HepG2 (cell line): ENCODE data around the gene ABCF1. TPM values are rescaled to one million over a fixed set of nuclear protein-coding genes. Genes with fewer than 3 reads are reported as not detected.

ENCODE experiments used
- ASH2L ChIP-seq: fragments of 300-600, 200-600 bp; sonication (generic); IDR thresholded peaks from 2 replicates; pipeline ENCODE4 v1.7.0; 2017; ENCODE audit warnings: low read depth, mild to moderate bottlenecking, moderate library complexity, mixed read lengths, low read length; ENCODE audit not compliant: insufficient read length
- ATF1 ChIP-seq: IDR thresholded peaks from 2 replicates; pipeline ENCODE4 v1.6.1; 2016; ENCODE audit warnings: mild to moderate bottlenecking, control low read depth
- ERF ChIP-seq: IDR thresholded peaks from 2 replicates; pipeline ENCODE4 v1.6.1; 2018; ENCODE audit warnings: missing biosample characterization, missing genetic modification reagents
- GMEB1 ChIP-seq: sonication (generic); formaldehyde crosslinking; IDR thresholded peaks from 2 replicates; pipeline ENCODE4 v1.5.1; 2020; ENCODE audit warnings: missing genetic modification reagents, mild to moderate bottlenecking, borderline replicate concordance
- GTF2F1 ChIP-seq: fragments of 150-350 bp; IDR thresholded peaks from 2 replicates; pipeline ENCODE4 v1.6.1; 2014; ENCODE audit warnings: low read length
- KLF16 ChIP-seq, 2 experiments: sonication (generic) in 1 of 2; formaldehyde crosslinking in 1 of 2; IDR thresholded peaks; 2 replicates each; pipeline versions ENCODE4 v1.6.1 to v1.8.0; 2016 to 2023; ENCODE audit warnings: missing genetic modification reagents in 2 of 2, missing compliant biosample characterization in 1 of 2
- LBX2 ChIP-seq: sonication (generic); formaldehyde crosslinking; IDR thresholded peaks from 2 replicates; pipeline ENCODE4 v1.5.0; 2020; ENCODE audit warnings: missing genetic modification reagents, mild to moderate bottlenecking, borderline replicate concordance
- MAX ChIP-seq: IDR thresholded peaks from 2 replicates; pipeline ENCODE4 v1.6.1; 2012; ENCODE audit warnings: inconsistent platforms
- NFE2L2 ChIP-seq: fragments of 150-350 bp; IDR thresholded peaks from 2 replicates; pipeline ENCODE4 v1.6.1; 2014; ENCODE audit warnings: low read length
- NFIB ChIP-seq: sonication (generic); formaldehyde crosslinking; IDR thresholded peaks from 2 replicates; pipeline ENCODE4 v1.9.0; 2021; ENCODE audit warnings: missing genetic modification reagents, mild to moderate bottlenecking, borderline replicate concordance
- PRDM4 ChIP-seq: sonication (generic); formaldehyde crosslinking; IDR thresholded peaks from 2 replicates; pipeline ENCODE4 v1.9.0; 2021; ENCODE audit warnings: missing genetic modification reagents, borderline replicate concordance
- REL ChIP-seq: sonication (generic); formaldehyde crosslinking; conservative IDR thresholded peaks from 2 replicates; pipeline ENCODE4 v1.8.0; 2022; ENCODE audit warnings: mild to moderate bottlenecking, missing genetic modification reagents, moderate library complexity
- THYN1 ChIP-seq: sonication (generic); formaldehyde crosslinking; IDR thresholded peaks from 2 replicates; pipeline ENCODE4 v1.8.1; 2023; ENCODE audit warnings: low read depth, mild to moderate bottlenecking, moderate library complexity, missing genetic modification reagents, borderline replicate concordance
- ZBED4 ChIP-seq: sonication (generic); formaldehyde crosslinking; IDR thresholded peaks from 2 replicates; pipeline ENCODE4 v1.4.0; 2020; ENCODE audit warnings: missing genetic modification reagents, borderline replicate concordance
- ZNF180 ChIP-seq: sonication (generic); formaldehyde crosslinking; IDR thresholded peaks from 2 replicates; pipeline ENCODE4 v1.4.0; 2020; ENCODE audit warnings: low read depth, missing genetic modification reagents, borderline replicate concordance
- ZNF205 ChIP-seq: IDR thresholded peaks from 2 replicates; pipeline ENCODE4 v1.6.1; 2018; ENCODE audit warnings: missing biosample characterization, missing genetic modification reagents
- ZNF362 ChIP-seq: sonication (generic); formaldehyde crosslinking; IDR thresholded peaks from 2 replicates; pipeline ENCODE4 v1.4.0; 2020; ENCODE audit warnings: missing genetic modification reagents, mild to moderate bottlenecking, borderline replicate concordance
- ZNF747 ChIP-seq: sonication (generic); formaldehyde crosslinking; IDR thresholded peaks from 2 replicates; pipeline ENCODE4 v1.8.1; 2023; ENCODE audit warnings: missing genetic modification reagents, mild to moderate bottlenecking, borderline replicate concordance
- polyA plus RNA-seq, 8 experiments: library from polyadenylated mRNA; depleted of rRNA in 3 of 8; stranded (reverse) in 7 of 8; unstranded in 1 of 8; fragments of >200 nt; fragmentation: Illumina TruSeq in 4 of 8; extraction: Trizol in 4 of 8; gene quantifications; 2 replicates each; pipeline versions ENCODE4 v1.2.1 to v1.2.3, GENCODE V29; 2011 to 2016; ENCODE audit warnings: low read depth in 4 of 8, missing spikeins in 1 of 8, mixed read lengths in 1 of 8; ENCODE audit not compliant: insufficient read depth in 1 of 8
- total RNA-seq, 5 experiments: library from RNA; depleted of rRNA; stranded (reverse); fragments of >200 nt; fragmentation: Illumina TruSeq; extraction: Trizol; gene quantifications; 2 replicates each; pipeline ENCODE4 v1.2.3, GENCODE V29; 2016; ENCODE audit warnings: low read depth in 1 of 5

The ABCF1 gene
- total and polyA plus RNA-seq, 2 of the 13 experiments (the other 11 are each of a cell fraction or from before 2014, with no cell fraction given) = 25.4 to 98.9 TPM

GRCh38 chr6:30626484-30627366 is 55.5 kb downstream of the ABCF1 start, which contains the start of gene ATAT1 (continued):
- TF ChIP-seq ERF (CRISPR knock-in tag) (peak; percentile 66; the same call in 1 of the 2 replicates), KLF16 (CRISPR knock-in tag; IDR thresholded peaks at IDR 0.05) (peak in 1 of 2 experiments; percentile 87; a peak in 2 of 4 replicates), GMEB1 (peak; percentile 71; the same call in 1 of the 2 replicates), NFIB (no peak), THYN1 (CRISPR knock-in tag) (no peak), ZNF747 (CRISPR knock-in tag) (peak; percentile 97), ZNF205 (CRISPR knock-in tag) (0 out of 2 replicates have a peak, but pooled peaks have one; percentile 23), GTF2F1 (no peak), ZNF362 (CRISPR knock-in tag) (peak; percentile 58; the same call in 1 of the 2 replicates), ATF1 (CRISPR knock-in tag) (peak; percentile 91), PRDM4 (CRISPR knock-in tag) (no peak), LBX2 (CRISPR knock-in tag) (no peak), NFE2L2 (no peak), MAX (peak; percentile 85), ZNF180 (CRISPR knock-in tag) (no peak), ZBED4 (CRISPR knock-in tag) (peak; percentile 93), REL (CRISPR knock-in tag) (no peak), ASH2L (peak; percentile 76)
